HepG2 (cell line): ENCODE measurements around the gene C1orf159. TPM values are rescaled to one million over a fixed set of nuclear protein-coding genes. Genes with fewer than 3 reads are reported as not detected.
A peak's percentile ranks its signal among the peaks of the same experiment; 100 is the strongest.

Experiments
- ATAC-seq: fragments of 200-7000 bp; cut with Tn5 transposase; 3 replicates; pipeline ENCODE4 v1.9.1; 2020; ENCODE audit warnings: mild to moderate bottlenecking, moderate library complexity
- BruUV-seq: library from RNA; stranded (reverse); fragments of 400-500 nt; replicated peaks from 2 replicates; lab custom pipeline; 2021; lab: Mats Ljungman, UMichigan
- CTCF ChIA-PET: fragments of 300-600 bp; formaldehyde crosslinking; extraction: SDS; loops from one replicate; lab custom pipeline; 2021; ENCODE audit warnings: low total read pairs, inconsistent platforms, low intra/inter-chr PET ratio; lab: Yijun Ruan, JAX
- POLR2A ChIA-PET: fragments of 350-600 bp; sonication (Branson Sonifier 250); formaldehyde crosslinking; loops from one replicate; lab custom pipeline; 2020; ENCODE audit warnings: antibody characterized with exemption, inconsistent platforms; lab: Yijun Ruan, JAX
- DNase-seq: peaks from one replicate; pipeline ENCODE4 v3.0.0-alpha.2; 2015; ENCODE audit warnings: low spot score
- FAIRE-seq: peaks from 3 replicates; lab custom pipeline; 2011; peaks lifted over from hg19 to GRCh38; lab: Jason Lieb, UNC
- H2AFZ ChIP-seq: one replicate; pipeline ENCODE4 v1.6.1; 2011; ENCODE audit warnings: low read length, inconsistent platforms
- H3K27ac ChIP-seq: fragments of 300-600 bp; 3 replicates; pipeline ENCODE4 v1.8.0; 2011; ENCODE audit warnings: mixed run types, mild to moderate bottlenecking, mixed read lengths, low read length, inconsistent platforms; ENCODE audit not compliant: insufficient read depth; ENCODE audit errors: extremely low read length
- H3K27me3 ChIP-seq, 2 experiments: fragments of 200-600 bp in 1 of 2; 2 replicates in 1 of 2; 3 replicates in 1 of 2; pipeline versions ENCODE4 v1.6.0 to v1.8.0; 2011; ENCODE audit warnings: low read length in 2 of 2, mild to moderate bottlenecking in 2 of 2, moderate library complexity in 2 of 2, inconsistent platforms in 1 of 2; ENCODE audit not compliant: insufficient read depth in 2 of 2, control insufficient read depth in 1 of 2
- H3K36me3 ChIP-seq, 2 experiments: fragments of 200-600 bp in 1 of 2; replicated peaks in 1 of 2; 2 replicates in 1 of 2; 3 replicates in 1 of 2; pipeline versions ENCODE4 v1.5.1 to v1.8.0; 2011; ENCODE audit warnings: low read length in 2 of 2, inconsistent platforms in 1 of 2; ENCODE audit not compliant: insufficient read depth in 2 of 2, control insufficient read depth in 1 of 2
- H3K4me1 ChIP-seq: 2 replicates; pipeline ENCODE4 v1.5.1; 2012; ENCODE audit warnings: low read length, inconsistent platforms; ENCODE audit not compliant: insufficient read depth
- H3K4me2 ChIP-seq: 2 replicates; pipeline ENCODE4 v1.6.0; 2011; ENCODE audit warnings: low read depth, low read length, inconsistent platforms
- H3K4me3 ChIP-seq, 3 experiments: fragments of 200-600 bp in 1 of 3; sonication (generic), shearing (Covaris generic) in 1 of 3; replicated peaks in 1 of 3; 2 replicates each; pipeline ENCODE4 v1.5.1; 2011 to 2016; ENCODE audit warnings: low read length in 3 of 3, inconsistent platforms in 2 of 3, low read depth in 2 of 3, mild to moderate bottlenecking in 2 of 3, control low read depth in 1 of 3, mixed read lengths in 1 of 3; ENCODE audit not compliant: insufficient read depth in 1 of 3
- H3K79me2 ChIP-seq: one replicate; pipeline ENCODE4 v1.6.1; 2011; ENCODE audit warnings: low read length, inconsistent platforms; ENCODE audit not compliant: insufficient read depth
- H3K9ac ChIP-seq: 2 replicates; pipeline ENCODE4 v1.6.0; 2011; ENCODE audit warnings: mild to moderate bottlenecking, low read depth, low read length, inconsistent platforms; ENCODE audit not compliant: insufficient read depth
- H3K9me3 ChIP-seq: 2 replicates; pipeline ENCODE4 v1.5.1; 2012; ENCODE audit warnings: mild to moderate bottlenecking, low read length
- H4K20me1 ChIP-seq: 2 replicates; pipeline ENCODE4 v1.6.0; 2011; ENCODE audit warnings: inconsistent platforms, mild to moderate bottlenecking, low read length, moderate library complexity; ENCODE audit not compliant: insufficient read depth
- AGO2 ChIP-seq: fragments of 200-400 bp; formaldehyde crosslinking; optimal IDR thresholded peaks from 2 replicates; pipeline ENCODE3; 2017; ENCODE audit warnings: mild to moderate bottlenecking, low read depth, low read length, moderate library complexity
- BRD4 ChIP-seq: sonication (generic); formaldehyde crosslinking; IDR thresholded peaks from 2 replicates; pipeline ENCODE4 v1.4.0; 2020; ENCODE audit warnings: missing genetic modification reagents
- DPF2 ChIP-seq: sonication (generic); formaldehyde crosslinking; IDR thresholded peaks from 2 replicates; pipeline ENCODE4 v1.4.0; 2020; ENCODE audit warnings: mild to moderate bottlenecking, low read depth, missing genetic modification reagents, borderline replicate concordance
- RBM39 ChIP-seq: fragments of 200-400 bp; formaldehyde crosslinking; IDR thresholded peaks from one replicate; pipeline ENCODE4 v1.6.1; 2018; ENCODE audit warnings: antibody characterized with exemption, mild to moderate bottlenecking, low read depth, low read length; ENCODE audit not compliant: poor library complexity, severe bottlenecking
- REL ChIP-seq: sonication (generic); formaldehyde crosslinking; conservative IDR thresholded peaks from 2 replicates; pipeline ENCODE4 v1.8.0; 2022; ENCODE audit warnings: mild to moderate bottlenecking, missing genetic modification reagents, moderate library complexity
- THAP11 ChIP-seq: IDR thresholded peaks from 2 replicates; pipeline ENCODE4 v1.6.1; 2016; ENCODE audit warnings: missing biosample characterization, missing genetic modification reagents
- ZC3H13 ChIP-seq: sonication (generic); formaldehyde crosslinking; IDR thresholded peaks from 2 replicates; pipeline ENCODE4 v1.8.1; 2023; ENCODE audit warnings: mild to moderate bottlenecking, missing genetic modification reagents, moderate library complexity
- ZNF550 ChIP-seq: sonication (generic); formaldehyde crosslinking; IDR thresholded peaks from 2 replicates; pipeline ENCODE4 v1.4.0; 2020; ENCODE audit warnings: mild to moderate bottlenecking, missing genetic modification reagents, borderline replicate concordance
- ZNF563 ChIP-seq: sonication (generic); formaldehyde crosslinking; IDR thresholded peaks from 2 replicates; pipeline ENCODE4 v1.8.0; 2022; ENCODE audit warnings: mild to moderate bottlenecking, moderate library complexity, missing genetic modification reagents
- ZNF569 ChIP-seq: sonication (generic); formaldehyde crosslinking; IDR thresholded peaks from 2 replicates; pipeline ENCODE4 v1.5.0; 2020; ENCODE audit warnings: mild to moderate bottlenecking, missing genetic modification reagents, moderate library complexity, borderline replicate concordance
- ZNF724P ChIP-seq: sonication (generic); formaldehyde crosslinking; IDR thresholded peaks from 2 replicates; pipeline ENCODE4 v1.8.0; 2022; ENCODE audit warnings: missing genetic modification reagents, borderline replicate concordance
- ZNF839 ChIP-seq: sonication (generic); formaldehyde crosslinking; IDR thresholded peaks from 2 replicates; pipeline ENCODE4 v1.4.0; 2020; ENCODE audit warnings: missing genetic modification reagents, mild to moderate bottlenecking, borderline replicate concordance
- WGBS: methylation state at CpG from one replicate; pipeline ENCODE4 v1.1.6; 2017; ENCODE audit warnings: low lambda C conversion rate; 5-methylcytosine and 5-hydroxymethylcytosine counted together
- in situ Hi-C: cut with HindIII; loops from 2 replicates; pipeline ENCODE4 v1.10.0; 2017; ENCODE audit warnings: low pct_unique_long_range_greater_than_20kb; ENCODE audit not compliant: extremely low pct_ligation_motif_present
- intact Hi-C: fragments of 100-400 bp; cut with micrococcal nuclease; formaldehyde crosslinking; loops from one replicate; pipeline ENCODE4 v1.10.0; 2022; ENCODE audit not compliant: unreplicated experiment
- polyA plus RNA-seq, 8 experiments: library from polyadenylated mRNA; depleted of rRNA in 3 of 8; stranded (reverse) in 7 of 8; unstranded in 1 of 8; fragments of >200 nt; fragmentation: Illumina TruSeq in 4 of 8; extraction: Trizol in 4 of 8; gene quantifications; 2 replicates each; pipeline versions ENCODE4 v1.2.1 to v1.2.3, GENCODE V29; 2011 to 2016; ENCODE audit warnings: low read depth in 4 of 8, missing spikeins in 1 of 8, mixed read lengths in 1 of 8; ENCODE audit not compliant: insufficient read depth in 1 of 8
- total RNA-seq, 5 experiments: library from RNA; depleted of rRNA; stranded (reverse); fragments of >200 nt; fragmentation: Illumina TruSeq; extraction: Trizol; gene quantifications; 2 replicates each; pipeline ENCODE4 v1.2.3, GENCODE V29; 2016; ENCODE audit warnings: low read depth in 1 of 5
- TF ChIP-seq, protein P1 (sequence below): fragments of 450-650 bp; IDR thresholded peaks from 2 replicates; pipeline ENCODE4 v1.6.1; 2016
- TF ChIP-seq, protein P2 (sequence below): sonication (generic); formaldehyde crosslinking; IDR thresholded peaks from 2 replicates; pipeline ENCODE4 v1.4.0; 2020; ENCODE audit warnings: mild to moderate bottlenecking, missing genetic modification reagents
- TF ChIP-seq, protein P3 (sequence below): sonication (generic); formaldehyde crosslinking; IDR thresholded peaks from 2 replicates; pipeline ENCODE4 v1.4.0; 2020; ENCODE audit warnings: mild to moderate bottlenecking, missing genetic modification reagents, borderline replicate concordance

C1orf159 gene
- total and polyA plus RNA-seq, 2 of the 13 experiments (the other 11 are each of a cell fraction or from before 2014, with no cell fraction given) = 3.8 to 6.7 TPM

DNA sequence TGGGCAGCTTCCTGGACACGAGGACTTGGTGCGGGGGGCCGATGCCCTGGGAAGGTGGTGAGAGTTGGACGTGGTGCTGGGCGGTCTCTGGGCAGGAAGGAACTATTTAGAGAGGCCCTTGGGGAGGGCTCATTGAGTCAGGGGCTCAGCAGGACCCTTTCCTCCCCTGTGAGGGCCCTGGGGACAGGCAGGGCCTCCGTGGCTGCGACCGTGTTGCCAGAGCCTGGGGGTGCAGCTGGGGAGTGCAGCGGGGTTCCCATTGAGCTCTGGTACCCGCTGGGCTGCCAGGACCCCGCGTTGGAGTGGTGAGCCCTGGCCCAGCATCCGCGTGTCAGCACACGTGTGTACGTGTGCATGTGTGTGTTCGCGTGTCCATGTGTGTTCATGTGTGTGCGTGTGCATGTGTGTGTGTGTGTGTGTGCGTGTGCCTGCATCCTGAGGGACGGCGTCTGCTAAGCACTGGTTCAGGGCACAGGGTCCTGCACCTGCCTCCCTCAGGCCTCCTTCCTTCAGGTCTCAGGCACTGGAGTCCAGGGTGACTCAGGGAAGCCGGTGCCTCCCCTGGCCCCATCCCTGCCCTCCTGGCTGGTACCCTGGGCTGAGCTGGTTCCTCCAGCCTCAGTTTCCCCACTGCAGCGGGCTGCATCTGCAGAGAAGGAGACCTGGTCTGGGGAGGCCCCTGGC, 52.5 kb downstream of the C1orf159 start:
- Histone ChIP-seq H3K36me3 (no peaks in the 10 kb centered on the region), H3K27ac (no peak overlapping the region), H3K9ac (peak overlapping the region; percentile 55; the same call in 1 of the 2 replicates), H3K4me3 (peak overlapping the region; percentile 11 to 70 (median 58); a peak in 4 of 6 replicates), H3K4me2 (peak overlapping the region; percentile 93), H3K27me3 (no peaks in the 10 kb centered on the region), H4K20me1 (no peaks in the 10 kb centered on the region), H3K4me1 (peaks cover 43% of the 10 kb centered on the region), H3K9me3 (no peaks in the 10 kb centered on the region), H3K79me2 (no peaks in the 10 kb centered on the region), H2AFZ (no peak overlapping the region)
- 67% methylated on average over 11 of the region's 24 CpGs for WGBS
- ATAC-seq (no peak), DNase-seq (no peak), FAIRE-seq (no peak)
- CTCF ChIA-PET = interaction anchor here (1.5 to 1.6 kb wide), 4 partner anchors 44 to 80 kb away, joined by 3 to 15 read pairs (median 8); partner anchors contain the start of gene AGRN
- no TSS peak for BruUV-seq
- in situ Hi-C loops (no loop called here), intact Hi-C loops (no loop called here)
- POLR2A ChIA-PET = interaction anchor here (1.0 to 2.5 kb wide), 10 partner anchors 16 to 66 kb away, joined by 3 to 11 read pairs (median 4); no protein-coding TSS in a partner anchor
- no peak for TF ChIP-seq RBM39
- 0 out of 2 replicates have a peak, but pooled peaks have one; percentile 27 for TF ChIP-seq ZC3H13 (CRISPR knock-in tag)
- TF ChIP-seq, protein P1, sequence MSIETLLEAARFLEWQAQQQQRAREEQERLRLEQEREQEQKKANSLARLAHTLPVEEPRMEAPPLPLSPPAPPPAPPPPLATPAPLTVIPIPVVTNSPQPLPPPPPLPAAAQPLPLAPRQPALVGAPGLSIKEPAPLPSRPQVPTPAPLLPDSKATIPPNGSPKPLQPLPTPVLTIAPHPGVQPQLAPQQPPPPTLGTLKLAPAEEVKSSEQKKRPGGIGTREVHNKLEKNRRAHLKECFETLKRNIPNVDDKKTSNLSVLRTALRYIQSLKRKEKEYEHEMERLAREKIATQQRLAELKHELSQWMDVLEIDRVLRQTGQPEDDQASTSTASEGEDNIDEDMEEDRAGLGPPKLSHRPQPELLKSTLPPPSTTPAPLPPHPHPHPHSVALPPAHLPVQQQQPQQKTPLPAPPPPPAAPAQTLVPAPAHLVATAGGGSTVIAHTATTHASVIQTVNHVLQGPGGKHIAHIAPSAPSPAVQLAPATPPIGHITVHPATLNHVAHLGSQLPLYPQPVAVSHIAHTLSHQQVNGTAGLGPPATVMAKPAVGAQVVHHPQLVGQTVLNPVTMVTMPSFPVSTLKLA = peak; percentile 57
- 0 out of 2 replicates have a peak, but pooled peaks have one; percentile 25 for TF ChIP-seq BRD4 (CRISPR knock-in tag)
- 0 out of 2 replicates have a peak, but pooled peaks have one; percentile 1 for TF ChIP-seq THAP11 (CRISPR knock-in tag)
- TF ChIP-seq REL (CRISPR knock-in tag) = 0 out of 2 replicates have a peak, but pooled peaks have one; percentile 1
- TF ChIP-seq, protein P2, sequence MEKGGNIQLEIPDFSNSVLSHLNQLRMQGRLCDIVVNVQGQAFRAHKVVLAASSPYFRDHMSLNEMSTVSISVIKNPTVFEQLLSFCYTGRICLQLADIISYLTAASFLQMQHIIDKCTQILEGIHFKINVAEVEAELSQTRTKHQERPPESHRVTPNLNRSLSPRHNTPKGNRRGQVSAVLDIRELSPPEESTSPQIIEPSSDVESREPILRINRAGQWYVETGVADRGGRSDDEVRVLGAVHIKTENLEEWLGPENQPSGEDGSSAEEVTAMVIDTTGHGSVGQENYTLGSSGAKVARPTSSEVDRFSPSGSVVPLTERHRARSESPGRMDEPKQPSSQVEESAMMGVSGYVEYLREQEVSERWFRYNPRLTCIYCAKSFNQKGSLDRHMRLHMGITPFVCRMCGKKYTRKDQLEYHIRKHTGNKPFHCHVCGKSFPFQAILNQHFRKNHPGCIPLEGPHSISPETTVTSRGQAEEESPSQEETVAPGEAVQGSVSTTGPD = no peak
- TF ChIP-seq ZNF563 = no peak
- TF ChIP-seq ZNF839 (CRISPR knock-in tag) = 0 out of 2 replicates have a peak, but pooled peaks have one; percentile 31
- 0 out of 2 replicates have a peak, but pooled peaks have one; percentile 1 for TF ChIP-seq ZNF724P
- TF ChIP-seq ZNF550 (CRISPR knock-in tag) = 0 out of 2 replicates have a peak, but pooled peaks have one; percentile 55
- TF ChIP-seq DPF2 (CRISPR knock-in tag) = 0 out of 2 replicates have a peak, but pooled peaks have one; percentile 14
- TF ChIP-seq, protein P3, sequence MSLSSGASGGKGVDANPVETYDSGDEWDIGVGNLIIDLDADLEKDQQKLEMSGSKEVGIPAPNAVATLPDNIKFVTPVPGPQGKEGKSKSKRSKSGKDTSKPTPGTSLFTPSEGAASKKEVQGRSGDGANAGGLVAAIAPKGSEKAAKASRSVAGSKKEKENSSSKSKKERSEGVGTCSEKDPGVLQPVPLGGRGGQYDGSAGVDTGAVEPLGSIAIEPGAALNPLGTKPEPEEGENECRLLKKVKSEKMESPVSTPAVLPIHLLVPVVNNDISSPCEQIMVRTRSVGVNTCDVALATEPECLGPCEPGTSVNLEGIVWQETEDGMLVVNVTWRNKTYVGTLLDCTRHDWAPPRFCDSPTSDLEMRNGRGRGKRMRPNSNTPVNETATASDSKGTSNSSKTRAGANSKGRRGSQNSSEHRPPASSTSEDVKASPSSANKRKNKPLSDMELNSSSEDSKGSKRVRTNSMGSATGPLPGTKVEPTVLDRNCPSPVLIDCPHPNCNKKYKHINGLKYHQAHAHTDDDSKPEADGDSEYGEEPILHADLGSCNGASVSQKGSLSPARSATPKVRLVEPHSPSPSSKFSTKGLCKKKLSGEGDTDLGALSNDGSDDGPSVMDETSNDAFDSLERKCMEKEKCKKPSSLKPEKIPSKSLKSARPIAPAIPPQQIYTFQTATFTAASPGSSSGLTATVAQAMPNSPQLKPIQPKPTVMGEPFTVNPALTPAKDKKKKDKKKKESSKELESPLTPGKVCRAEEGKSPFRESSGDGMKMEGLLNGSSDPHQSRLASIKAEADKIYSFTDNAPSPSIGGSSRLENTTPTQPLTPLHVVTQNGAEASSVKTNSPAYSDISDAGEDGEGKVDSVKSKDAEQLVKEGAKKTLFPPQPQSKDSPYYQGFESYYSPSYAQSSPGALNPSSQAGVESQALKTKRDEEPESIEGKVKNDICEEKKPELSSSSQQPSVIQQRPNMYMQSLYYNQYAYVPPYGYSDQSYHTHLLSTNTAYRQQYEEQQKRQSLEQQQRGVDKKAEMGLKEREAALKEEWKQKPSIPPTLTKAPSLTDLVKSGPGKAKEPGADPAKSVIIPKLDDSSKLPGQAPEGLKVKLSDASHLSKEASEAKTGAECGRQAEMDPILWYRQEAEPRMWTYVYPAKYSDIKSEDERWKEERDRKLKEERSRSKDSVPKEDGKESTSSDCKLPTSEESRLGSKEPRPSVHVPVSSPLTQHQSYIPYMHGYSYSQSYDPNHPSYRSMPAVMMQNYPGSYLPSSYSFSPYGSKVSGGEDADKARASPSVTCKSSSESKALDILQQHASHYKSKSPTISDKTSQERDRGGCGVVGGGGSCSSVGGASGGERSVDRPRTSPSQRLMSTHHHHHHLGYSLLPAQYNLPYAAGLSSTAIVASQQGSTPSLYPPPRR (CRISPR knock-in tag) = no peak
- no peak for TF ChIP-seq ZNF569 (CRISPR knock-in tag)
- TF ChIP-seq AGO2 = peak; percentile 32
